Activated CD8-positive, alpha-beta memory T cell treated with anti-CD3 and anti-CD28 coated beads for 4 hours (primary cell): ENCODE data around the gene ASB15.
"Not testable (repeated sequence)": the region's sequence is repeated elsewhere in the genome, so short reads cannot be mapped to it uniquely, and the experiment has no call there.

Source experiments
- DNase-seq, 2 donors: peaks; one replicate each; pipeline ENCODE4 v3.0.0-alpha.2; 2020; ENCODE audit warnings: low read depth in 2 of 2

The ASB15 gene

DNA sequence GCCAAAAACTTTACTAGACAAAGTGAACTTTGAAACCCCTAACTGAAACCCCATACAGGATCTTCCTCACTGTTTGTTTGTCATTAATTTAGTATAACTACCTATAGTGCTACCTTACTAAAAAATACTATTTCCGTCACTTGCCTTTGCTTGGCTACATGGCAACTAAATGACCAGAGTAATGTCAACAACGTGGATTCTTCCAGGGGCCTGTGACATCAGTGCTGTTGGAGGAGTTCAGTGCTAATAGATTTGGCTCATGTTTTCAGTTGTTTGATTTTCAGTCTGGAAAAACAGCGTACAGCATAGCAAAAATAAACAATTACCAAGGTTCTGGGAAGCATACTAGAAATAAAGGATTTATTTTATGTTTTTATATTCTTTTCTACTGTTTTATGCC, 3.0 kb upstream of the ASB15 start:
- no peak for DNase-seq

- DNase-seq: no peak
These were observed 1.9 kb upstream of the ASB15 start for GRCh38 chr7:123599766-123600165.

DNA sequence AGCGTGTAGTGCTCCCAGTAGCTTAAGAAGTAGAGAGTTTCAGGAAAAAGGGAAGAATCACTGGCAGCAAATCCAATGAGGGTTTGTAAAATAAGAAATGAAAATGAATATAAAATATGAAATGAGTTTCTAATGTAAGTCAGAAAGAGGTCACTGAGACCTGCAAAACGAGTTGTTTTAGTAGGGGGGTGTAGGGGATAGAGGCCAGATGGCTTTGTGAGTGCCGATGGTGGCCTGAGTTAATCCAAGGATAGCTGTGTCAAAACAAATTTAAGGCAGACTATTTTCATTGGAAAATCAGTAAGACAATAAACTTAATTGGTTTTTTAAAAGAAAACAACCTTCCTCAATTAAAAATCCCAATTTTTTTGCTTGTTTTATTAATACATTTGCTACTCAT, 745 bp upstream of the ASB15 start:
- no peak for DNase-seq

DNA sequence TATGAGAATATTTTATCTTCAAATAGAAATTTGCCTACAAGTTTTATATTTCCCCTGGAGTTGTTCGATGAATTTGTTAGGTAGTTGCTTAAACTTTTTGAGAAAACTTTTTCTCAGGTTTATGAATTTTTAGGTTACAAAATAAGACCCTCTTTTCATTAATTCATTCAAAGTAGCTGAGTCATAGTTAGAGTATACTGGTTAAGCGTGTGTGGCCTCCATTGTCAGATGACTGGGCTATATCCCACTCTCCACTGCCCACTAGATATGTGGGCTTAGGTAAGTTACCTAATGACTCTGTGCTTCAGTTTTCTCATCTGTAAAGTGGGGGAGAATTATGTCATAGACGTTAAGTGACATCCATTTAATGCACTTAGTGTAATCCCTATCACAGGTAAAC, 1.0 kb downstream of the ASB15 start:
- DNase-seq: no peak

DNA sequence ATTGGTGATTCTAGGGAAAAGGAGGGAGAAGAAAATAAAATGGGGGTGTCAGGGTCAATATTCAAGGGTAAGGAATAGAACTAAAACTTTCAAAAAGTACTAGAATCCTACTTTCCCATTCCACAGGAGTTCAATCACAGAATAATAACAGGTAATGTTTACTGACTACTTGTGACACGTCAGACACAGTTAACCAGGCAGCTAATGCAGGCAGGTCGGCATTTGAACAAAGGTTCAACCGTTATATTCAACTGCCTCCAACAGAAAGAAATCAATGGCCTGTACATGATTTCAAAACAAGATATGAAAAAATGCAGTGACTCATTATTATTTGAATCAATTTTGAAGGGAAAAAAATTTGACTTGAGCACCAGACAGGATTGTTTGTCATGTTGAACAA, 3.1 kb downstream of the ASB15 start:
- no peak for DNase-seq

GRCh38 chr7:123607423-123607975, 5.9 kb downstream of the ASB15 start:
- no peak for DNase-seq

- DNase-seq: no peak
These were observed 7.6 kb downstream of the ASB15 start for GRCh38 chr7:123608991-123609882.

DNA sequence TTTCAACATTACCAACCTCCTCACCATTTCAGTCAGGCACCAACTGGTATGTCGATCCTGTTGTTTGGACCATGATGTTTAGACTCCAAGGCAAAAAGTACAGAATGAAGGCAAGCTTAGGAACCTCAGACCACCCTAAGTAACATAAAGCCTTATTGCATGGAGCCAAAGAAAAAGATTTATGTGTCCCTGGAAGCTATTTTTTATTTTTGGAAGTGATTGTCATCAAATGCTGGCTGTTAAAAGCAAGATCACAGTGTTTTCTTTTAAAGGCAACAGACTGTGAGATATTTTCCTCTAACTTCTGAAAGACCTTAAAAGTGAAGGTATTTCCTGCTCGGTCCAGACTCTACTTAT, 8.2 kb downstream of the ASB15 start:
- DNase-seq: no peak

GRCh38 chr7:123612024-123612423, 10.4 kb downstream of the ASB15 start:
- no peak for DNase-seq

DNA sequence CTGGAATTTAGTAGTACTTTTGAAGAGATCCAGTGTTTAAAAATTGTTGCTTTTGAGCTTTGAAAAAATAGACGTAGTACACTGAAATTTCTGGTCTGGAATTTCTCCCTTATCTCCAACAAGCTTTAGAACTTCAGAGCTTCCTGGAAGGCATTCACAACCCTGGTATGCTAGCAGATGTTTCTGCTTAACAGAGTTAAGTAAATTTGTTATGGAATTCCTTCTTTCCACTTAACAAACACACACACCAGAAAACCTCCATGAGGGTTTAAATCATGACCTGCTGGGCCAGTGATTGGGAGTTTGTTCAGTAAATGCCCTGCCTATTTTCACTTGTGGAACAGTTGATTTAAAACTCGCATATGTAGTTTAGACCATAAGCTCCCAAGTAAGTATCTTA, 13.7 kb downstream of the ASB15 start:
- DNase-seq: no peak

- DNase-seq: no peak
These were observed 14.6 kb downstream of the ASB15 start for GRCh38 chr7:123616223-123616622.

DNA sequence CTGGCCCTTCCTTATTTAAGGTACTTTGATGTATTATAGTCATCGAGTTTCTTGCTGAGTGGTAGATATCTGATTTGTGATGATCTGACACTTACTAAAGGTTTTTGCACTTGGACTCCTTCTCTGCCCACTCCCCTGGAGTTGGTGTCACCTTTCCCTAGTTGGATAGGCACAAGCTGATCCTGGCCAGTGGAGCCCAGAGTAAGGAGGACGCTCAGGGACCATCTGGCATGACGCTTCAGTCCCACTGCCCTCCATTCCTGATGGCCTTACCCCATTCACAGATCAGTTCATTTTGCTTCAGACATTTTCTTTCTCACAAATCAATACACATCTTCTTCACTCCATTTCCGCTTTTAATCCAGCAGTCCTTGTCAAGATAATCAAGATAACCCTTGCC, 20.1 kb downstream of the ASB15 start:
- DNase-seq: no peak

GRCh38 chr7:123622660-123623386, 21.2 kb downstream of the ASB15 start:
- no peak for DNase-seq

GRCh38 chr7:123624527-123625183, 23.0 kb downstream of the ASB15 start:
- DNase-seq: peak; percentile 5 to 29

- no peak for DNase-seq
These were observed 23.6 kb downstream of the ASB15 start for GRCh38 chr7:123625254-123625653.

DNA sequence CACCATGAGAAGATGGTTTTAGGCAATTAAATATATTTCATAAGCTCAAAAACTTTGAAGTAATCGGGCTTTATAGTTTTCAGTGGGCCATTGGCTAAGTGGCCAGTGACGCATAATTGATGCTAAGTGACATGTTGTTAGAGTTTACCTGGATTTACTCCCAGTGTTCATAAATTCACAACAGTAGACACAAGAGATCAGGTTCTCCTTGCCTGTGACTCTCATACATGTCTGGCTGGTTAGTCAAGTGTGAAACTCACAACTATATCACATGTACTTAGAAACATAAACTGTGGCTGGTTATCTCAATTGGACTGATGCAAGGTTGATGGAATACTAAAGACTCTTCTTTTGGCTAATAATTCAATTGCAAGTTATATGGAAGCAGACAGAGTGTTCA, 26.2 kb downstream of the ASB15 start:
- DNase-seq: no peak

- no peak for DNase-seq
These were observed 27.2 kb downstream of the ASB15 start for GRCh38 chr7:123628829-123629228.

DNA sequence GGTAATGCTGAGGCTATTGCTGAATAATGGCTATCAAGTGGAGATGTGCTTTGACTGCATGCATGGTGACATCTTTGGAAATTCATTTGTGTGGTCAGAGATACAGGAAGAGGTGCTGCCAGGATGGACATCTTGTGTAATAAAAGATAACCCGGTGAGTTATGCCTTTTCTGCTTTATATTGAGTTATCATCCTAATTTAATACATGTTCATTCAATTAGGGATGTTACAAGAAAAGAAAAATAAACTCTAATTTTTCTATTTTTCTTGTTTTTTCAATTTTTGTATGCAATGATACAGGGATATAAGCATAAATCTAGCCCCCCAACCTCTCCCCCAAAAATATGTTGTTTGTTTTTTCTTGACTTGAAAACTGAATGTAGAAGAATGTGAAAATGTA, 27.7 kb downstream of the ASB15 start:
- no peak for DNase-seq

DNA sequence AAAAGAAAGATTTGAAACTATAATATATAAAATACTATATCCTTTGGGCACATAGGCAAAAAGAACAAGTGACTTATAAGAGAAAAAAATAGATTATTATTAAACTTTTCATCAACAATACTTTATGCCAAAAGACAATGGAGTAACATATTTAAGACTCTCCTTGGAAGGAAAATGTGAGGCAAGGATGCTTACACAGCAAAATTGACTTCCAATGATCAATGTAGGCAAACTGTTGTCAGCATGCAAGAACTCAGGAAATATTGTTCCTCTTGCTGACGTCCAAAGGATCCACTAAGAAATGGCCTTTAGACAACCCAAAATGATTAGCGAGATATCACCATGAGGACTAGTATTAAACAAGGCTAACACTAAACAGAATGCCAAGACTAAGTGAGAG, 31.2 kb downstream of the ASB15 start:
- no peak for DNase-seq

DNA sequence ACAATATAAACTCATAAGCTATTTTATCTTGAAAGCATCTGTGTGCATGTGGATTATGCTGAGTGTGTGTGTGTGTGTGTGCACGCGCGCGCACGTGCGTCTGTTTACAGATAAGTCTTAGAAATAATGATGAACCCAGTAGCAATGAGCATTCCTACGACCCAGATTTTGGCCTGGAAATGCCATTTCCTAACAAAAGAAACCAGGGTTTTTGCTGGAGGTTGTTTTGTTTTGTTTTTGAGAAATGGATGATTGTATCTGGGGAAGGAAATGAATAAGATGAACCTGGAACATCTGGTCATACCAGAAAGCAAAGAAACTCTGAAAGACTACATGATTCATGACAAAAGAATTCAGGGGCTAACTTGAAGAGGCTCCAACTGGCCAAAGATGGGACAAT, 31.9 kb downstream of the ASB15 start:
- DNase-seq: no peak

DNA sequence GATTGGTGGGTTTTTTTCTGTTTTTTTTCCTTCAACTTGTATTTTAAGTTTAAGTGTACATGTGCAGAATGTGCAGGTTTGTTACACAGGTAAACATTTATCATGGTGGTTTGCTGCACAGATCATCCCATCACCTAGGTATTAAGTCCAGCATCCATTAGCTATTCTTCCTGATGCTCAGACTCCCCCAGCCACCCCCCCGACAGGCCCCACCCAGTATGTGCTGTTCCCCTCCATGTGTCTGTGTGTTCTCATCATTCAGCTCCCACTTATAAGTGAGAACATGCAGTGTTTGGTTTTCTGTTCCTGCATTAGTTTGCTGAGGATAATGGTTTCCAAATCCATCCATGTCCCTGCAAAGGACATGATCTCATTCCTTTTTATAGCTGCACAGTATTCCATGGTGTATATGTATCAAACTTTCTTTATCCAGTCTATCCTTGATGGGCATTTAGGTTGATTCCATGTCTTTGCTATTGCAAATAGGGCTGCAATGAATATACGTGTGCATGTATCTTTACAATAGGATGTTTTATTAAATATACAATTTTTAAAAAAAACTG, 32.5 kb downstream of the ASB15 start:
- DNase-seq: not testable (repeated sequence)
